Stimulated activated naive CD8-positive, alpha-beta T cell treated with anti-CD3 and anti-CD28 coated beads, Interleukin-15, Interleukin-2, amounts not matched to agents 100 ng/mL and 50 ng/mL, for 24 hours (primary cell): ENCODE data around the gene BLTP3B.

Experiments
- H3K27ac Mint-ChIP-seq: one replicate; pipeline ENCODE4 v1.8.0; 2021; ENCODE audit warnings: mild to moderate bottlenecking, mixed read lengths
- H3K27me3 Mint-ChIP-seq: one replicate; pipeline ENCODE4 v1.8.0; 2021; ENCODE audit warnings: mixed read lengths
- H3K36me3 Mint-ChIP-seq: one replicate; pipeline ENCODE4 v1.8.0; 2021; ENCODE audit warnings: low read depth, mixed read lengths
- H3K4me1 Mint-ChIP-seq: one replicate; pipeline ENCODE4 v1.8.0; 2021; ENCODE audit warnings: low read depth, mixed read lengths
- H3K4me3 Mint-ChIP-seq: one replicate; pipeline ENCODE4 v1.8.0; 2021; ENCODE audit warnings: mild to moderate bottlenecking, mixed read lengths
- H3K9me3 Mint-ChIP-seq: one replicate; pipeline ENCODE4 v1.8.0; 2021; ENCODE audit warnings: mixed read lengths

Gene BLTP3B

GRCh38 chr12:100110276-100110675, 32.4 kb downstream of the BLTP3B start:
- Mint-ChIP-seq H3K27me3 (no peaks in the 10 kb centered on the region), H3K4me1 (peaks cover 17% of the 10 kb centered on the region), H3K36me3 (peaks cover 50% of the 10 kb centered on the region), H3K27ac (peak overlapping the region; percentile 72), H3K9me3 (peaks cover 16% of the 10 kb centered on the region), H3K4me3 (no peak overlapping the region)

GRCh38 chr12:100106861-100107260, 35.8 kb downstream of the BLTP3B start:
- Mint-ChIP-seq H3K36me3 (peaks cover 58% of the 10 kb centered on the region), H3K4me3 (no peak overlapping the region), H3K4me1 (peaks cover 7% of the 10 kb centered on the region), H3K27me3 (no peaks in the 10 kb centered on the region), H3K27ac (no peak overlapping the region), H3K9me3 (peaks cover 16% of the 10 kb centered on the region)

GRCh38 chr12:100105661-100106060, 37.0 kb downstream of the BLTP3B start:
- Mint-ChIP-seq H3K27ac (no peak overlapping the region), H3K4me3 (no peak overlapping the region), H3K9me3 (peaks cover 16% of the 10 kb centered on the region), H3K4me1 (peaks cover 12% of the 10 kb centered on the region), H3K36me3 (peaks cover 69% of the 10 kb centered on the region), H3K27me3 (no peaks in the 10 kb centered on the region)

- Mint-ChIP-seq H3K4me1 (peaks cover 6% of the 10 kb centered on the region), H3K9me3 (no peaks in the 10 kb centered on the region), H3K27me3 (no peaks in the 10 kb centered on the region), H3K27ac (peak overlapping the region; percentile 45), H3K36me3 (peaks cover 53% of the 10 kb centered on the region), H3K4me3 (no peak overlapping the region)
Observed at GRCh38 chr12:100101000-100101399, 41.7 kb downstream of the BLTP3B start.
